GM21526 (cell line): ENCODE results near the gene H3-3A.

Experiments
- ATAC-seq: cut with Tn5 transposase; IDR thresholded peaks from one replicate; pipeline ENCODE4 v1.9.1; 2021; ENCODE audit warnings: moderate library complexity; ENCODE audit not compliant: unreplicated experiment, low FRiP score

Gene H3-3A

GRCh38 chr1:226110249-226111097 is 48.0 kb downstream of the H3-3A start:
- peak; percentile 74 for ATAC-seq

- ATAC-seq, result no peak
These were observed 48.8 kb downstream of the H3-3A start for GRCh38 chr1:226111098-226111882.

GRCh38 chr1:226111883-226112261 is 49.4 kb downstream of the H3-3A start:
- ATAC-seq, result no peak

- ATAC-seq, result no peak
These were observed 50.1 kb downstream of the H3-3A start for GRCh38 chr1:226112626-226113025.

GRCh38 chr1:226116673-226117072 is 54.2 kb downstream of the H3-3A start:
- ATAC-seq, result no peak

- ATAC-seq, result no peak
These were observed 54.8 kb downstream of the H3-3A start for GRCh38 chr1:226117330-226117729.

- no peak for ATAC-seq
These were observed 55.8 kb downstream of the H3-3A start for GRCh38 chr1:226118357-226118756.

- no peak for ATAC-seq
These were observed 56.7 kb downstream of the H3-3A start for GRCh38 chr1:226119169-226119568.

- ATAC-seq, result no peak
These were observed 57.9 kb downstream of the H3-3A start for GRCh38 chr1:226120398-226120797.

GRCh38 chr1:226121049-226121586 is 58.6 kb downstream of the H3-3A start:
- no peak for ATAC-seq
